Stimulated activated CD4-positive, alpha-beta T cell treated with anti-CD3 and anti-CD28 coated beads, Interleukin-4, amount 100 ng/mL, for 4 hours (primary cell): ENCODE measurements around the gene PARD3.

Experiments
- DNase-seq, 2 experiments: peaks; one replicate each; pipeline ENCODE4 v3.0.0-alpha.2; 2020

The PARD3 gene

GRCh38 chr10:34137201-34137600 is 677.9 kb downstream of the PARD3 start:
- no peak for DNase-seq

DNA sequence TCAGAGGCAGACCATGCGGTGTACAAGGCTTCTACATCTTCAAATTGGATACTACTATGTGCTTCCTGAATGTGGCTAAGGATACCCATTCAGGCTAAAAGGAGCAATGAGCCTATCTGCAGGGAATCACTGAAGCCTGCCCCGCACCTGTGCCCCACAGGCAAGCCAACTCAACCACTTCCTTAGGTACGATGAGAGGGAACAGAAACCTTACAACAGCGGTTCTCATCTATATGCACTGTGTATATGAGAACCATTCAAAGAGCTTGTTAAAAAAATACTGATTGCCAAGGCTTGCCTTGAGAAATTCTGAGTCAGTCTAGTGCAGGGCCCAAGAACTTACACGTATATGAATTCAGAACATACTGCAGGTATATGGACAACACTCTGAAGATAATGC is 679.6 kb downstream of the PARD3 start:
- DNase-seq, result no peak

GRCh38 chr10:34134602-34135001 is 680.5 kb downstream of the PARD3 start:
- no peak for DNase-seq

DNA sequence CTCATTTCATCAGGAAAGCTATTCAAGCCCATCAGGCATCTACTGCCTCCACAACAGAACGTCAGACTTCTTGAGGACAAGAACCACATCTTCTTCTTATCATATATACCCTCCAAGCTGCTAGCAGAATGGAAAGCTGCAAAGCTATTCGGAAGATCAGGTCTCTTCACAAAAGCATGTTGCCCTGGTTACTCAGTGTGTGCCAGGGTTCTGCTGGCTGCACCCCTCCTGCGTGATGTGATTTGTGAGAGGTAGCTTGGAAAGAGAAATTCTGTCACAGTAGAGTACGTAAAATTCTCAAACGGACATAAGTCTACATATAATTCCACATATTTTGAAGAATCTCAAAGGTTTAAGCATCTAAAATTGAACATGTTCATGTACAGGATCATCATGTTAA is 681.7 kb downstream of the PARD3 start:
- no peak for DNase-seq

DNA sequence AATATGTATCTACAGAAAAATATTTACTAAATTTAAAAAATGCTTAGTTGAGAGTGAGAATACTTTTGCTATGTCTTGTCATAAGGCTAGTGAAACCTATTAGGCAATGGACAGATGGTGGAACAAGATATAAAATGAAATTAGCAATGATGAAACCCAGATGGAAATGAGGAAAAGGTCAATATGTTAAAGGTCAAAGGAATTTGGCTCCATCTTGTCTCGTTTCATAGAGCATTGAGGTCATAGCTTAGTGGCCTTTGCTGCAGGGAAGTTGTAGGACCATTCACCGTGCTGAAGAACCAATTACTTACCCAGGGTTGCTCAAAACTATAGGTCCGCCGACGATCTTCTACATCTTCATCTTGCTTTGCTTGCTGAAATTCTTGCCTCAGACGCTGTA is 683.9 kb downstream of the PARD3 start:
- DNase-seq, result no peak

DNA sequence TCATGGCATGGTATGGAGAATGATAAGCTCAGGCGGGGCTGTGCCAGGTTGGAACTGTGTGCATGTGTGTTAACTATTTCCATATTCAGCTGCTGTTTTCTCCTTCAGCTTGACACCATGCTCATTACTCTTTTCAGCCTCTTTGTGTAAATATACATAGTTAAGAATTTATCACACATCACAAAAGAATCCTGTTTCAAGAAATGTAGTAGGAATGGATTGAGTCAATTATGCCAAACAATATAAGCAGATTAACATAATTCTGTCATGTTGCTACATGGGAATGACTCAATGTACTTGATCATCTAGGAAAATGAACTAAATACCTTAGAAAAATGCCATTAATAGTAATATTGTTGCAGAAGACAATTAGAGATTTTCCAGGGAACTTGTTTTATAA is 687.4 kb downstream of the PARD3 start:
- no peak for DNase-seq

- DNase-seq, result no peak
Observed at GRCh38 chr10:34126371-34127151, 688.5 kb downstream of the PARD3 start.

DNA sequence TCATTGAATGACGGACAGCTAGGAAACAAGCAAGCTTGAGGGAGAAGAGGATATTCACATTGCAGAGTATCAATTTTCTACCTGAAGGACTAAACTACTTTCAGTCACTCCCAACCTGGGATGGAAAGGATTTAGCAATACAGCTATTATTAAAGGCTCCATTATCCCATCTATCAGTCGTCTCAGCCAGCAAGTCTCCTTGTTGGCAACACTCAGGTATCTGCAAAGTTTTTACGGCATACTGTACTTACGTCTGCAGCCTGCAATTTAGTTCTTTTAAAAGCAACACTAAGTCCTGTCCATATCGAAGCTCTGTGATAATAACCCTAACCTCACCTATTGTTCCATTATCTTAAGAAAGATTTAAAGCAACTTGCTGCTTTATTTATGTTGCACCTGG is 689.4 kb downstream of the PARD3 start:
- no peak for DNase-seq

- no peak for DNase-seq
Observed at GRCh38 chr10:34124522-34125035, 690.5 kb downstream of the PARD3 start.

GRCh38 chr10:34121781-34122622 is 693.1 kb downstream of the PARD3 start:
- DNase-seq, result no peak

- DNase-seq, result no peak
Observed at GRCh38 chr10:34121125-34121753, 693.9 kb downstream of the PARD3 start.

DNA sequence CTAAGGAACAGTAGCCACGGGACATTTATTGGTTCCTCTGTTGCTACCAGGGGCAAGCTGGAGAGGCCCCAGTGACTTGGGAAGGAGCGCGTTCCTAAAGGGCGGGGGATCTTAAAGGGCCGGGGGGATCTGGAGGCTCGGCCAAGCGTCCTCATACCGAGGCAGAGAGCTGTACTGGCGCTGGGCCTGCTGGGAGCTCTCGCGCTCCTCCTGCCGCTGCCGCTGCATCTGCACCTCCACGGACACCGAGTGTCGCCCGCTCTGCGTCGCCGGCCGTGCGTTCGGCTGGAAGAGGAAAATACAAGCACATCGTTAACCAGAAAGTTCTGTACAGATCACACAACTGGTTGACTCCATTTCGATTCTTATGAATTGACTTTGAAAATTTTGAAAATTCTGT is 695.6 kb downstream of the PARD3 start:
- no peak for DNase-seq

DNA sequence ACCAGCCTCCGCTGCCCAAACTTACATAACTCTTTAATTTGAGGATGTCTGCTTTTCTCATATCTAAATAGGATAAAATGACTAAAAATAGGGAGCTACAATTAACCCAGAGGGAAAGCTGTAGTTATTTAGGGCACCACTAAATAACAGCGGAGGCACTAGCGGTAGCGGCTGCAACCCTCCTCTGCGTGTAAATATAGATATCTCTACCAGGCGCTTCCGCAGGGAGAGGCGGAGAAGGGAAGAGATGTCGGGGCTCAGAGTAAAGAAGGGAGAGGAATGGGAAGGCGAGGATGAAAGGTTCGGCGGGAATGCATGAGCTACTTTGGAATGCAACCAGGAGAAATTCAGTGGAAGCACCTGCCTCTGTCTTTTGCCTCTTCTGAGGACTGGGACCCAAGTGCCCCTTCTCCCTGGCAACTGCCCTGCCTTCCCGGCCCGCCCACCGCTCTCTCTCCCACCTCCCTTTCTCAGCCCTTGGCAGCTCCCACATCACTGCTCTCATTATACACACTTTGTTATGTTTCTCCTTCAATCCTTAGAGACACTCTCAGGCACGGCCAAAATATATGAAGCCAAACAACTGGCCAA is 698.3 kb downstream of the PARD3 start:
- DNase-seq, result no peak

DNA sequence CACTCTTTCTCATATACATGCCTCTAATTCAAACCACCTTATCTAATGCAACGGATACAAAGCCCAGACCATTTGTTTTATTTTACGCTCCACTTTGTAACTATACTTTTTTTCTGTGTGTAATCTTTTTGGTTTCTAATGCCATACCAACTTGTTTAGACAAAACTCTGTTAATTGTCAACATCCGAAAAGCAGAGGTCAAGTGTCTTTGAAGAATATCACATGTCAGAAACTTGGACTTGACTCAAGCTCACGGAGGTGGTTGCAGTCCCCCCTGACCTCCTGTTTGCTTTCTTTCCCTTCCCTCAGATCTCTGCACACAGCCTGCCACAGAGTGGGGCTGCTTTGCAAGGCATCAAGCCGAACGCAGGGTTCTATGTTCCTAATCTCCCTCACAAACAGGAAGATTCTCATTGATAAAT is 698.9 kb downstream of the PARD3 start:
- DNase-seq, result no peak

GRCh38 chr10:34114914-34115313 is 700.2 kb downstream of the PARD3 start:
- no peak for DNase-seq

DNA sequence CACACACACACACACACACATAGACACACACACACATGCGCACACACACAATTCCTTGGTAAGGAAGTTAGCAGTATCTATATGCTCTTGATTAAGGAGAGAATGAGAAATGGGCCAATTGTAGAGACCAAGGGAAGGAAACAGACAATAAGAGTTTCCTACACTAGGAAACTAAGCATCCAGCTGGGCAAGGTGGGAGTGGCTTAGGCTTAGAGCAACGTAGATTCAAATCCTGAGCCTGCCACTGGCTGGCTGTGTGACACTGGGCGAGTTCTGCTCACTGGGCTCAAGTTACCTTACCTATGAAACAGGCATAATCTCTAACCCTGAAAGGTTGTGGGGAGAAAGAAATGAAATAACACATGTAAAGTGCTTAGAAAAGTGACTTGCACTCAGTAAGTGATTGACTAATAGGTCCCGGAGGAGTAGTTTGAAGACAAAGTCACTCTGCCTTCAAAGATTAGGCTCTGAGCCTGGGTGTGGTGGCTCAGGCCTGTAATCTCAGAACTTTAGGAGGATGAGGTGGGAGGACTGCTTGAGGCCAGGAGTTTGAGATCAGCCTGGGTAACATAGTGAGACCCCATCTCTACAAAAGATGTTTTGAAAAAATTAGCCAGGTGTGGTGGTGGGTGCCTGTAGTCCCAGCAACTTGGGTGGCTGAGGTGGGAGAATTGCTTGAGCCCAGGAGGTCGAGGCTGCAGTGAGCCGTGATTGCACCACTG is 701.4 kb downstream of the PARD3 start:
- DNase-seq, result no peak

DNA sequence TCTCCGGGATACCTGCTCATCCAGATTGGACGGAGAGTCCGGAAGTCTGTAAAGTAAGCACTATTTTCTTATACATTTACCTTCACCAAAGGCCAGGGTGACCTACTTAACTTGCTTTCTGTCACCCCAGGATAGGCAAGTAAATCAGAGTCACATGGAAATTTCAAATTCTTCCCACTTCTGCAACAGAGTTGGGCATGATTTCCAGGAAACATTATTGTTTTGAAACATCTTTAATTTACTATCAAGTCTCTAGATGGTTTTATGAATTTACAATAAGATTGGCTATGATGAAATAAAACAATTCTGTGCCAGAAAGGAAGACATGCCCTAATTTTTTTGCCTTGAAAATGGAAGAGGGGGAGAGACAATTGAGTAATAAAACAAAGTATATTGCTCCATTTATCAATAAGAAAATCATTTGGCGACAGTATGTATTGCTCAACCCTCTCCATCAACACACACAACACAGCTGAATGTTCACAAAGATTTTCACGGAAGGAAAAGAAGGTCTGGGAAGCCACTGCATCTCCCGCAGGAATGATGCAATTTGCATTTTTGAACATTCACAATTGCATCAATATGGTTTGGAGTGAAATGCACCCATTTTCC is 702.8 kb downstream of the PARD3 start:
- DNase-seq, result no peak

- DNase-seq, result no peak
Observed at GRCh38 chr10:34111179-34111578, 703.9 kb downstream of the PARD3 start.

GRCh38 chr10:34109952-34110702 is 705.0 kb downstream of the PARD3 start:
- DNase-seq, result no peak

GRCh38 chr10:34109495-34109894 is 705.6 kb downstream of the PARD3 start:
- no peak for DNase-seq
